NCI-H2171 (cell line): Measurements from ENCODE around the gene GDAP1L1.
"Not testable (repeated sequence)": the region's sequence is repeated elsewhere in the genome, so short reads cannot be mapped to it uniquely, and the experiment has no call there.

Experiments
- DNase-seq: peaks from one replicate; lab custom pipeline; 2025; lab: John Stamatoyannopoulos, UW

The GDAP1L1 gene

DNA sequence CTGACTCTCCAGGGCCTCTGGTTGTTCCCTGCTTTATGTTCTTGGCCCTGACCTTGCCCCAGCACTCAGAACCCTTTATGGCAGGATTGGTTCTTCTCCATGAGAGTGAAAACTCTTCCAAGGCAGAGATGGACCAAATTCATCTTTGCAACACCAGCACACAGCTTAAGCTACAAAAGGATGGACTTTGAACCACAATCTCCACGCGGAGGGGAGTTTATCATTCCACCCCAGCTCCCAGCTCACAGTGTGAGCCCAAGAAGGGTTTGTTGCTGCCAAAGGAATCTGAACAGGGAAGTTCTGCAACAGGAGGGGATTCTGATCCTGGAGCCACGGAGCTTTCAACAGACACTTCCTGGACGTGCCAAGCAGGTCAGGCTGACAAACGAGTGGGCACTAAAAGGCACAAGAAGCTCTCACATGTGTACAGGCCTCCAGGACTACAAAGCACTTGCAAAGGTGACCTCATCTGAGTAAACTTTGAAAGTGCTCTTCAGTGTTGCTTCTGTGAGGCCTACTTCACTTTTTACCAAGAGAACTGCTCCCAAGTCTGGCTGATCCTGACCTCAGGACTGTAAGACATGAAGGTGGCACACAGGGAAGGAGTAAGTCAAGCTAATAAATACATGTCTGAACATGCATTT, 55.0 kb downstream of the GDAP1L1 start:
- DNase-seq = no peak

DNA sequence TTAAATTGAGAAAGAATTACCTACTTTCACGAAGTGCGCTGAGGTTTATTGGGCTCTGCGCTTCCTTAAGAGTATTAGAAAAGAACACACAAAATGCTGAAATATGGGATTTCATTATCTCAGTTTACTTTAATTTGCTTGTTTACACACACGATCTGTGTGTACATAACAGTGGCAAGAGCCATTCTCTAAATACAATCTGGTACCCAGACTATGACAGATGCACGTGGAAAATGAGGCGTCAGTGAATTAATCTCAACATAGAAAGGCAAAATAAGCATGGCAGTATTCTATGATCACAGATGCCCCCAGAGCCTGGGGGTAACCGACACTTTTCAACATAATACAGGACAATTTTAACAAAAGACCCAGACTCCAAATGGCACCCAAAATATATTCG, 55.6 kb downstream of the GDAP1L1 start:
- no peak for DNase-seq

DNA sequence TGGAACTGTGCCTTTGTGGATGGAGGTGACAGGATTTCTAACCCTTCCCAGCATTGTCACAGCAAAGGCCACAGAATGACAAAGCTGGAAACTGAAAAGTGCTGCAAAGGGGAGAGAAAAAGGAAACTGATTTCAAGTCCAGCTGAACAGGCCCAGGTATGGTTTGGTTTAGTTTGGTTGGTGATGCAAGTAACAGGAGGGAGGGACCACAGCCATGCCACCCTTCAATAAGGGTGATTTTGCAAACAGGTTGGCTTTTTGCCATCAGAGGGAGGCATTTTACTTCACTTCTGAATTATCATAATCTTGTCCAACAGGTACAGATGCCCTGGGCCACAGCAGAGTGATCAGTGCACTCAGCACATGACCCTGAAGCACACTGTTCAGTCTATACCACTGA, 57.3 kb downstream of the GDAP1L1 start:
- no peak for DNase-seq

DNA sequence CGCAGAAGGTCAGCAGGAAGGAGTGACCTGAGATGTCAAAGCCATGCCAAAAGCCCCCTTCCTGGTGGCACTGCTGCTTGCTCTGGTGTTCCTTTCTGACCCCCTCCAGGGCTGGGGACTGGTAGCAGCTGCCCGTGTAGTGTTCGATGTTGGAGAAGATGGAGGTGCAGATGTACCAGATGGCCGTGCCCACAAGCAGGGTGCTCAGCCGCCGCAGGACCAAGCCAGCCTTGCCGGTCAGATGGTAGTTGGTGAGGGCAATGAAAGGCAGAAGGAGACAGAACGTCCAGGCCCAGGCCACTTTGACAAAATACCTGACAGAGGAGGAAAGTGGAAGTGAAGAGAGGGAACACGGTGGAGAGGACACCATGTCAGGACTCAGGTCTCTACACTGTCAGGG, 59.8 kb downstream of the GDAP1L1 start:
- DNase-seq = no peak

DNA sequence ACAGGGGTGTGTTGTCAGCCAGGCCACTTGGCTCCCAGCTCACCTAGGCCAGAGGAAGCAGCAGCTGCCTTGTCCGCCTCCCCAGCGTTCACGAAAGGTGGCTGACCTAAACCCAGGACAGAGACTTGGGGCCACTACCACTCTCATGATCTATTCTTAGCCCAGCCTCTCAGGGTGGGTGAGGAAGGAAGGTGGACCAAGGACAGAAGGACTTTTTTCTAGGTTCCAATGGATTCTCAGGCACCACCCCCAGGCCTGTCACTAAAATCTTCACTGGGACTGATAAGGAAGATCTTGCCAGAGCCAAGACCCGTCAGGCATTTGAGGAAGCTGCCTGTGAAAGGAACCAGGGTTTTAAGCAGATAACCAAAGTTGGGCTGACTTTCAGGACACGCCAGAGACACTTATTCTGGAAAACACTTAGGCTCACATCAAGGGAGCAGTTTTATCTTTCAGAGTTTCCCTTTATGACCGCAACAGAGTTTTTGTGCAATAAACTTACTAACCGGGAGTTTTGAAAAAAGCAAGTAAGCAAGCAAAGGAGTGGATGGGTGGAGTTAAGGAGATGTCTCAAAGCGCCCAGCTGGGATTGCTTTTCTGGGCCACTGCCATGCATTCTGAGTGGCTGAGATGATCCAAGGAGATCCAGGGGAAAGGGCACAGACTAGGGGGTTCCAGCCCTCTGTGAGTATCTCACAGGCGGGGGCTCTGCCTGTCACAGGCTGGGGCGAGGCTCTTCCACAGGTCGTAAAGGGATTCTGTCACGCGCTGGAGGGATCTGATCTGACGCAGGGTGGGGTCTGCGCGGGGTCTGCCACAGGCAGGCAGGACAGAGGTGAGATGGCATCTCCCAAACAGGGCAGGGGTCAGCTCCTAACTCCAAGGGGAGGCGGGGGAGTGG, 62.9 kb downstream of the GDAP1L1 start:
- no peak for DNase-seq

DNA sequence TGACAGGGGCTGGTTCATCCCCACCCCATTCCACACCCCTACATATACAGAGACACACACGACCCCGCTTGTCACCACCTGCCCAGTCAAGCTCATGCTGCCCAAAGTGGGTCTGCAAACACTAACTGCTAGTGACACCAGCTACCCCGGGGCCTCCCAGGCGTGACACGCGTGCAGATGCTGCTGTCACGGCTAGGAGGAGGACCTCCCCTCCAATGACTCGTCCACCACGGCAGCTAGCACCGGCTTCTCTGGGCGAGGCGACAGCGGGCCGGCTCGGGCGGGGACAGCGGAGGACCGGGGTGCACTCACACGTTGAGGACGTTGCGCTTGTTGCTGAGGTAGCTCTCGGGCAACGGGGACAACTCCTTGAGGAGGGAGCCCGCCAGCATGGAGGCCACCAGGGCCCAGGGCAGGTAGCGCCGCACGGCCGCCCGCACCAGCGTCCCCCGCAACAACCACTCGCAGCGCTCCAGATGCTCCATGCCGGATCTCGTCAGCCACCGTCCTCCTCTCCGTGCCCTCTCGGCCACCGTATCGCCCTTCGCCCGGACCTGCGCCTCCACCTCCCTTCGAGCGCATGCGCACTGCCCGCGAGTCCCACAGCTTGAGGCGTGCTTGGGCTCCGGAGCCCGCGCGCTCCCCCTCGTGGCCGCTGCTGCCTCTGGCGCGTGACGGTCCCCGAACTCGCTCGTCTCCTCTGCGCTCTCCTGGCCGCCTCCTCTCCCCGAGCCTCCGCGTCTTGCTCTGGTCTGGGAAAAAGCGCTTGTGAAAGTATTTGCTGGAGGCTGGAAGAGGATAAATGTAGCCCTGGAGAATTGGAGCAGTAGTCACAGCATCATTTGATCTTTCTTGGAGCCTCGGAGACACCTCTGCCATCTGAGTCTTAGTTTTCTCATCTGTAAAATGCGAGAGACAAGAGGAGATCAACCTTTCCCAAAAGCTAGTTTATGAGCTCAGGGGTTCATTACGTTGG, 63.8 kb downstream of the GDAP1L1 start, which contains the start of gene FITM2:
FITM2 (minus strand) TSS at position 539 of the 976 bp plus-strand sequence; CDS start at position 485, 54 bp downstream.
- DNase-seq = peak; percentile 92

DNA sequence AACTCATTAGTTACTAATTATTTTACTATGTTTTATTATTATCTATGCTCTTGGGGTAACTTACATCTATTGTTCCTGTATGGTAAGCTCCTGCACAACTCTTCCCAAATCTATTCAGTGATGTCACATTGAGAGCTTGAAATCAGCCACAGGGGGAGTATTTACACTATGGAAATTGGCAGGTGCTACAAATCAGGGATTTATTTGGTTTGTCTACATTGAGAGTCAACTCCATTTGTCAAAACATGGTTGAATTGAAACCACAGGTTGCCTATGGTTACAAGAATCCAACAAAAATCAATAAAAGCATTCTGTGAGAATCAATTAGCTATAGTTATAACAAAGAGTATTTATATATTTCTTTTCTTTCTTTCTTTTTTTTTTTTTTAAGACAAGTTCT, 67.8 kb downstream of the GDAP1L1 start:
- DNase-seq = no peak

DNA sequence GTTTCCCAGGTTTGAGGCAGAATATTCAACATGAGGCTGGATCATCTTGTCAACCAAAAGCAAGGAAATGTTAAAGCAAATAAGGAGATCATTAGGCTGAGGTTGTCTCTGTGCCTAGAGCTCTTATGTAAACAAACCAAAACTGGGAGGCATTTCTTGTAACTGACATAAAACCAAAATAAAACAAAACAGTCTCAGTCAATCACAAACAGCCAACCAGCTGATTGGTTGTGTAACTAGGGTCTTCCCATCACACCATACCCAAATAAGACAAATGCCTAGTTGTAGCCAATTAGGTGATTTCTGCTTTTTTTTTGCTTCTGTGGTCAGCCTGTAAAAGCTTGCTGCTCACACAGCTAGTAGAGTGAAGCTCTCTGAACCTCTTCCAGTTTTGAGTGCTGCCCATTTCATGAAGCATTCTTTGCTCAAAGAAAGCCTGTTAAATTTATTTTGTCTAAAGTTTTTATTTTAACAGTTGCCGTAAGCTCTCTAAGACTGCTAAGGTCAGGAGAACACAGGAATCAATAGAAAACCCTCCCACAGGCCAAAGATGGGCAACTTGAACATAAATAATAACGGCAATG, 72.8 kb downstream of the GDAP1L1 start:
- DNase-seq = no peak

DNA sequence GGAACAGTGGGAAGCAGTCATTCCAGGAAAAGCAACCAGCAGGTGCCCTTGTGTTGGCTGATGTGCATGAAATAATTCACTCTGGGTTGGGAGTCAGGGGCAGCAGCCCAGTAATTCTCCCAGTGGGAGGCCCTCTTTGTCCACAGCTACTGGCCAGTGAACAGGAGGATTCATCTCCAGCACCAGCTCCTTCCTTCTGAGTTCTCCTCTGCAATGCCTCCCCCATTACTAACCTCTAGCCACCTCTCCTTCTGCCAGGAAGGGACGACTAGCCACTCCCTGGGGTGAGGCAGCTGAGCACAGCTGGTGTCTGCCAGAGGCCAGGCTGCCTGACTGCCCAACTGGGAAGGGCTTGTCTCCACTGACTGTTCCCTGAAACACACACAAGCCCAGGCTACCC, 77.2 kb downstream of the GDAP1L1 start:
- no peak for DNase-seq

DNA sequence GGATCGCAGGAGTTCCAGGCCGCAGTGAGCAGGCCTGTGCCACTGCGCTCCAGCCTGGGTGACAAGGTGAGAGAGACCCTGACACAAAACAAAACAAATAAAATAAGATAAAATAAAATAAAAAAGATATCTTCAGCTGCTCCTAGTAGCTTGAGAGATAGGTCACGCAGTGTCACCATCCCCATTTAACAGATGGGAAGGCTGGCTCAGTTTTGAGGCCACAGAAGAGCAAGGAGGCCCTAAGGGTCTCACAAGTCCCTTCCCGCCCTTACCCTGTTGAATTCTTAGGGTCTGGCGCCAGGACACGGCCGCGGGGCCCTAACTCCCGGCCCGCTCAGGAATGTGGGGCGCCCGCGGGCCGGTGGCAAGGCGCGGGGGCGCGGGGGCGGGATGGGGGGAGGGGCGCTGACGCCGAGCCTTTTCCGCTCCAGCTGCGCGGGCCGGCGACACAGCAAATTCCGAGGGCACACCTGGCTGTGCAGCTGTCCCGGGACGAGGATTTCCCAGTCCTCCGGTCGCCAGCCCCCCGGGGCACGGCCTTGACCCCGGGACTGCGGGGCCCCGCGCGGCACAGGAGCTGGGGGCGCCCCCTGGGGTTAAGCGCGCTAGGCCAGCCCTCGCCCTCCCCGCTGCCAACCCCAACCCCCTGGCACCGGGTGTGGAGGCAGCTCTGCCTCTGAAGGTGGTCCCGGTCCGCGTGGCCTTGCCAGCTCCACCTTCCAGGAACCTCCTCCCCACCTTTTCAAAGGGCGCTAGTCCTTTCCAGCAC, 79.5 kb downstream of the GDAP1L1 start:
- no peak for DNase-seq

DNA sequence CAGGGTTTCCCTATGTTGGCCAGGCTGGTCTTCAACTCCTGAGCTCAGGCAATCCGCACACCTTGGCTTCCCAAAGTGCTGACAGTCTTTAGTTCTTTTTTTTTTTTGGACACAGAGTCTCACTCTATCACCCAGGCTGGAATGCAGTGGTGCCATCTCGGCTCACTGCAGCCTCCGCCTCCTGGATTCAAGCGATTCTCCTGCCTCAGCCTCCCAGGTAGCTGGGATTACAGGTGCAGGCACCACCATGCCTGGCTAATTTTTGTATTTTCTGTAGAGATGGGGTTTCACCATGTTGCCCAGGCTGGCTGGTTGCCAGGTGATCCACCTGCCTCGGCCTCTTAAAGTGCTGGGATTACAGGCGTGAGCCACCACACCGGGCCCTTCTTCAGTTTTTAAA, 80.6 kb downstream of the GDAP1L1 start:
- not testable (repeated sequence) for DNase-seq

DNA sequence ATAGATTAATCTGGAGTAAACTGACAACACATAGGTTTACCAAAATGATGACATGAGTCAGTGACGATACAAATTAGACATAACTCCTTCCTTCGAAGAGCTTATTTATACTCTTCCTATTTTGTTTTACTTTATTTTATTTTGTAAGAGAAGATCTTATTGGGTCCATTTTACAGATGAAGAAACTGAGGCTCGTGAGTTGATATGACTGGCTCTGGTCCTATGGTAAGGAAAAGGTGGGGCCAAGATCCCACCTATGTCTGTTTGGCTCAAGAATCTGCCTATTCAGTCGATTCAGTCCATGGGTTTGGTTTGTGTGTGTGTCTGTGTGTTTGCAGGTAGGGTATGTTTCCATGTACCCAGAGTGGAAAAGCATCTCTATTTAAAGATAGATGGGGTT, 81.3 kb downstream of the GDAP1L1 start:
- no peak for DNase-seq
